Mammary epithelial cell (primary cell): ENCODE data around the gene PC.

Source experiments
- CTCF ChIP-seq, 2 donors: IDR thresholded peaks in 1 of 2; conservative IDR thresholded peaks in 1 of 2; 2 replicates each; pipeline ENCODE4 v1.5.1; 2011 to 2012; ENCODE audit warnings: inconsistent platforms in 2 of 2, low read length in 2 of 2, mild to moderate bottlenecking in 2 of 2, control low read depth in 1 of 2, low read depth in 1 of 2; ENCODE audit not compliant: insufficient read depth in 1 of 2; ENCODE audit errors: extremely low read depth in 1 of 2
- EZH2 ChIP-seq: IDR thresholded peaks from 2 replicates; pipeline ENCODE4 v1.6.1; 2012; ENCODE audit warnings: low read length, inconsistent platforms, borderline replicate concordance

- TF ChIP-seq CTCF (conservative IDR thresholded peaks at IDR 0.05 in 1 of 2, IDR thresholded peaks at IDR 0.05 in 1 of 2; ENCODE audit: extremely low read depth in 1 of 2, insufficient read depth in 1 of 2, low read depth in 1 of 2, low read length in 2 of 2) (no peak), EZH2 (no peak)
These were observed 114.2 kb downstream of the PC start for GRCh38 chr11:66843776-66844495.
